Measurements from ENCODE around the gene TMEM222.

TMEM222 gene

GRCh38 chr1:27360159-27361043, 38.4 kb downstream of the TMEM222 start:
- DNase-seq = peak; percentile 68

GRCh38 chr1:27361044-27361402, 39.1 kb downstream of the TMEM222 start:
- DNase-seq = no peak

- DNase-seq = no peak
These were observed 39.6 kb downstream of the TMEM222 start for GRCh38 chr1:27361553-27361952.

GRCh38 chr1:27363766-27364695, 42.1 kb downstream of the TMEM222 start:
- DNase-seq = no peak

- DNase-seq = no peak
These were observed 42.9 kb downstream of the TMEM222 start for GRCh38 chr1:27364696-27365371.

GRCh38 chr1:27365372-27366112, 43.6 kb downstream of the TMEM222 start:
- peak; percentile 86 for DNase-seq

- DNase-seq = peak; percentile 75
These were observed 44.1 kb downstream of the TMEM222 start for GRCh38 chr1:27366113-27366410.

- DNase-seq = peak; percentile 27
These were observed 44.6 kb downstream of the TMEM222 start, which contains the start of gene MAP3K6 for GRCh38 chr1:27366411-27367159. MAP3K6 (minus strand) TSS chr1:27366961; CDS start chr1:27366597, 364 bp downstream.

- DNase-seq = no peak
These were observed 45.2 kb downstream of the TMEM222 start for GRCh38 chr1:27367160-27367650.

- no peak for DNase-seq
These were observed 47.1 kb downstream of the TMEM222 start for GRCh38 chr1:27368869-27369582.

GRCh38 chr1:27372022-27372807, 50.3 kb downstream of the TMEM222 start:
- DNase-seq = no peak

- DNase-seq = no peak
These were observed 51.1 kb downstream of the TMEM222 start for GRCh38 chr1:27372808-27373690.

GRCh38 chr1:27374362-27375086, 52.6 kb downstream of the TMEM222 start, which contains the start of gene FCN3:
FCN3 (minus strand) TSS chr1:27374824; CDS start chr1:27374818, 6 bp downstream.
- DNase-seq = no peak

GRCh38 chr1:27377760-27378495, 56.0 kb downstream of the TMEM222 start:
- DNase-seq = no peak

GRCh38 chr1:27379564-27380122, 57.7 kb downstream of the TMEM222 start:
- DNase-seq = no peak

- no peak for DNase-seq
These were observed 58.3 kb downstream of the TMEM222 start for GRCh38 chr1:27380224-27380623.
